Measurements from ENCODE around the gene TRIP11.

The TRIP11 gene

DNA sequence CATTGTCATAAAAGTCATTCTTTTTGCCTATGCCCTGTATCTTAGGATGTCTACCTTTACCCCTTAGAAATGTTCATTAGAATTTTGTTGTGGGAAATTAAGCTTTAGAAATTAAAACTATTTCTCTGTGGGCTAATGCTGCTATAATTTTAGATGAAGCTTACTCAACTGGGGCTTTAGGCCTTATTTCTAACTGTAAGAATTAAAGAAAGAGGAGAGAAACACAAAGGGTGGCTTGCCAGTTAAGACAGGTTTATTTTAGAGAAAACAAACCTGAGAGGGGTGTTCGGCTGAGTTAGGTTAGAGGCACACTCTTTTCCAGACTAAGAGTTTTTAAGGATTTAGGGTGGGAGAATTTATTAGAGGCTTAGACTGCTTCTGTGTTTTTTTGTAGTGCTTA lies 6.4 kb downstream of the TRIP11 start:
- peaks cover 29% of the 10 kb centered on the region for H4K20me1 ChIP-seq (ENCODE audit: insufficient read depth, low read length, poor library complexity, severe bottlenecking)
- peaks cover 22% of the 10 kb centered on the region for H3K4me1 ChIP-seq (ENCODE audit: insufficient read depth, low read length, poor library complexity, severe bottlenecking)
- H3K9me3 ChIP-seq (ENCODE audit: insufficient read depth, low read depth, low read length) = no peaks in the 10 kb centered on the region
- no peaks in the 10 kb centered on the region for H3F3A ChIP-seq (ENCODE audit: low read depth)
- no peak overlapping the region for H3K9ac ChIP-seq (ENCODE audit: low read depth, low read length, poor library complexity, severe bottlenecking)
- TF ChIP-seq EZH2phosphoT487 (IDR thresholded peaks at IDR 0.05; ENCODE audit: borderline replicate concordance) = no peak
- TF ChIP-seq, protein P1, sequence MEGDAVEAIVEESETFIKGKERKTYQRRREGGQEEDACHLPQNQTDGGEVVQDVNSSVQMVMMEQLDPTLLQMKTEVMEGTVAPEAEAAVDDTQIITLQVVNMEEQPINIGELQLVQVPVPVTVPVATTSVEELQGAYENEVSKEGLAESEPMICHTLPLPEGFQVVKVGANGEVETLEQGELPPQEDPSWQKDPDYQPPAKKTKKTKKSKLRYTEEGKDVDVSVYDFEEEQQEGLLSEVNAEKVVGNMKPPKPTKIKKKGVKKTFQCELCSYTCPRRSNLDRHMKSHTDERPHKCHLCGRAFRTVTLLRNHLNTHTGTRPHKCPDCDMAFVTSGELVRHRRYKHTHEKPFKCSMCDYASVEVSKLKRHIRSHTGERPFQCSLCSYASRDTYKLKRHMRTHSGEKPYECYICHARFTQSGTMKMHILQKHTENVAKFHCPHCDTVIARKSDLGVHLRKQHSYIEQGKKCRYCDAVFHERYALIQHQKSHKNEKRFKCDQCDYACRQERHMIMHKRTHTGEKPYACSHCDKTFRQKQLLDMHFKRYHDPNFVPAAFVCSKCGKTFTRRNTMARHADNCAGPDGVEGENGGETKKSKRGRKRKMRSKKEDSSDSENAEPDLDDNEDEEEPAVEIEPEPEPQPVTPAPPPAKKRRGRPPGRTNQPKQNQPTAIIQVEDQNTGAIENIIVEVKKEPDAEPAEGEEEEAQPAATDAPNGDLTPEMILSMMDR (conservative IDR thresholded peaks at IDR 0.05; ENCODE audit: low read length) = no peak
- H3K27me3 ChIP-seq (ENCODE audit: insufficient read depth, low read length, poor library complexity, severe bottlenecking) = no peaks in the 10 kb centered on the region
- no peak overlapping the region for H3K4me3 ChIP-seq (ENCODE audit: low read length, poor library complexity, severe bottlenecking)
- H2AFZ ChIP-seq (ENCODE audit: low read length) = no peak overlapping the region
- peaks cover 7% of the 10 kb centered on the region; the same call in 1 of the 2 replicates for H3K36me3 ChIP-seq (ENCODE audit: insufficient read depth, low read length)
- peak overlapping the region; percentile 5 for H3K4me2 ChIP-seq (ENCODE audit: low read depth, low read length, poor library complexity, severe bottlenecking)
- peaks cover 42% of the 10 kb centered on the region for H3K79me2 ChIP-seq (ENCODE audit: insufficient read depth, low read length)
- H3K9me2 ChIP-seq (replicated peaks; ENCODE audit: low read depth, low read length) = no peaks in the 10 kb centered on the region

DNA sequence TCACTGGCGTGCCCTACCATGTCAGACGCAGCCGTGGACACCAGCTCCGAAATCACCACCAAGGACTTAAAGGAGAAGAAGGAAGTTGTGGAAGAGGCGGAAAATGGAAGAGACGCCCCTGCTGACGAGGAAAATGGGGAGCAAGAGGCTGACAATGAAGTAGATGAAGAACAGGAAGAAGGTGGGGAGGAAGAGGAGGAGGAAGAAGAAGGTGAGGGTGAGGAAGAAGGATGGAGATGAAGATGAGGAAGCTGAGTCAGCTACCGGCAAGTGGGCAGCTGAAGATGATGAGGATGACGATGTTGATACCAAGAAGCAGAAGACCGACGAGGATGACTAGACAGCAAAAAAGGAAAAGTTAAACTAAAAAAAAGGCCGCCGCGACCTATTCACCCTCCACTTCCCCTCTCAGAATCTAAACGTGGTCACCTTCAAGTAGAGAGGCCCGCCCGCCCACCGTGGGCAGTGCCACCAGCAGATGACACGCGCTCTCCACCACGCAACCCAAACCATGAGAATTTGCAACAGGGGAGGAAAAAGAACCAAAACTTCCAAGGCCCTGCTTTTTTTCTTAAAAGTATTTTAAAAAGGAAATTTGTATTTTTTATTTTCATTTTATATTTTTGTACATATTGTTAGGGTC lies 13.2 kb downstream of the TRIP11 start:
- Histone ChIP-seq H3K9me3 (ENCODE audit: insufficient read depth, low read depth, low read length) (no peaks in the 10 kb centered on the region), H3K9ac (ENCODE audit: low read depth, low read length, poor library complexity, severe bottlenecking) (no peak overlapping the region), H2AFZ (ENCODE audit: low read length) (no peak overlapping the region), H4K20me1 (ENCODE audit: insufficient read depth, low read length, poor library complexity, severe bottlenecking) (no peaks in the 10 kb centered on the region), H3K4me3 (ENCODE audit: low read length, poor library complexity, severe bottlenecking) (no peak overlapping the region), H3K36me3 (ENCODE audit: insufficient read depth, low read length) (peaks cover 17% of the 10 kb centered on the region; the same call in 1 of the 2 replicates), H3K79me2 (ENCODE audit: insufficient read depth, low read length) (no peaks in the 10 kb centered on the region), H3F3A (ENCODE audit: low read depth) (no peaks in the 10 kb centered on the region), H3K9me2 (replicated peaks; ENCODE audit: low read depth, low read length) (no peaks in the 10 kb centered on the region), H3K4me1 (ENCODE audit: insufficient read depth, low read length, poor library complexity, severe bottlenecking) (no peaks in the 10 kb centered on the region), H3K27me3 (ENCODE audit: insufficient read depth, low read length, poor library complexity, severe bottlenecking) (no peaks in the 10 kb centered on the region), H3K4me2 (ENCODE audit: low read depth, low read length, poor library complexity, severe bottlenecking) (no peak overlapping the region)
- TF ChIP-seq, protein P1 (conservative IDR thresholded peaks at IDR 0.05; ENCODE audit: low read length) = no peak
- no peak for TF ChIP-seq EZH2phosphoT487 (IDR thresholded peaks at IDR 0.05; ENCODE audit: borderline replicate concordance)

DNA sequence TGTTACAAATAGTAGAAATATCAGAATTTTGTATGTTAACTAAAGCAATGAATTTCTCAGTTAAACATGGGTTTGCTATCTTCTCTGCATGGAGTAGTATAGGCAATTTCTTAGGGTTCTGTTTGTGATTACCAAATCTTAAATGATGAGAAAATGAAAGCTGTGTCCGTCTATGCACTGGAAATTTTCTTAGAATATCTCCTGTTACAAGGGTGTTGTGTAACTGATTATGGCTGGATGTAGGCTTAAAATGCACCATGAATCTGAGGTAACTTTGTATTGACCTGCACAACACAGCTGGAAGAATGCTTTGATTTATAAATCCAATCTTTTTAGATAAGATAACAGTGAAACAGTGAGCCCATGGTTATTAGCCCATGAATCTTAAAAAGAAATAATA lies 17.8 kb downstream of the TRIP11 start:
- H3K4me1 ChIP-seq (ENCODE audit: insufficient read depth, low read length, poor library complexity, severe bottlenecking) = no peaks in the 10 kb centered on the region
- no peak overlapping the region for H3K4me3 ChIP-seq (ENCODE audit: low read length, poor library complexity, severe bottlenecking)
- peaks cover 29% of the 10 kb centered on the region; the same call in 1 of the 2 replicates for H3K36me3 ChIP-seq (ENCODE audit: insufficient read depth, low read length)
- no peak overlapping the region for H2AFZ ChIP-seq (ENCODE audit: low read length)
- no peak overlapping the region for H3K4me2 ChIP-seq (ENCODE audit: low read depth, low read length, poor library complexity, severe bottlenecking)
- no peaks in the 10 kb centered on the region for H3K27me3 ChIP-seq (ENCODE audit: insufficient read depth, low read length, poor library complexity, severe bottlenecking)
- H3K9ac ChIP-seq (ENCODE audit: low read depth, low read length, poor library complexity, severe bottlenecking) = no peak overlapping the region
- TF ChIP-seq, protein P1 (conservative IDR thresholded peaks at IDR 0.05; ENCODE audit: low read length) = no peak
- TF ChIP-seq EZH2phosphoT487 (IDR thresholded peaks at IDR 0.05; ENCODE audit: borderline replicate concordance) = no peak
- H3K79me2 ChIP-seq (ENCODE audit: insufficient read depth, low read length) = no peaks in the 10 kb centered on the region
- no peaks in the 10 kb centered on the region for H3F3A ChIP-seq (ENCODE audit: low read depth)
- H3K9me2 ChIP-seq (replicated peaks; ENCODE audit: low read depth, low read length) = no peaks in the 10 kb centered on the region
- H3K9me3 ChIP-seq (ENCODE audit: insufficient read depth, low read depth, low read length) = no peaks in the 10 kb centered on the region
- no peaks in the 10 kb centered on the region for H4K20me1 ChIP-seq (ENCODE audit: insufficient read depth, low read length, poor library complexity, severe bottlenecking)
